Neutrophil (primary cell): ENCODE results near the gene DPH2.

Experiments
- H3K27ac ChIP-seq: fragments of 200-600 bp; sonication (generic); 2 replicates; pipeline ENCODE4 v1.5.1; 2016; ENCODE audit warnings: mild to moderate bottlenecking, moderate library complexity
- H3K27me3 ChIP-seq: fragments of 200-600 bp; sonication (generic); 2 replicates; pipeline ENCODE4 v1.6.0; 2016; ENCODE audit warnings: mild to moderate bottlenecking
- H3K36me3 ChIP-seq: fragments of 200-600 bp; sonication (generic); 2 replicates; pipeline ENCODE4 v1.5.1; 2017
- H3K4me1 ChIP-seq, 2 experiments: fragments of 200-600 bp in 1 of 2; sonication (generic) in 1 of 2; 1 replicate in 1 of 2; 2 replicates in 1 of 2; pipeline versions ENCODE4 v1.5.1 to v1.6.1; 2013 to 2016; ENCODE audit warnings: low read depth in 1 of 2, low read length in 1 of 2, mild to moderate bottlenecking in 1 of 2, moderate library complexity in 1 of 2; ENCODE audit not compliant: control insufficient read depth in 1 of 2, insufficient read depth in 1 of 2
- H3K4me3 ChIP-seq, 2 experiments: fragments of 200-600 bp in 1 of 2; sonication (generic) in 1 of 2; 1 replicate in 1 of 2; 2 replicates in 1 of 2; pipeline ENCODE4 v1.5.1; 2013 to 2016; ENCODE audit warnings: low read depth in 1 of 2, low read length in 1 of 2, mild to moderate bottlenecking in 1 of 2, moderate library complexity in 1 of 2
- H3K9me3 ChIP-seq: fragments of 200-600 bp; sonication (generic); 2 replicates; pipeline ENCODE4 v1.5.1; 2016
- TF ChIP-seq, protein P1 (sequence below): fragments of 200-600 bp; sonication (generic); IDR thresholded peaks from 2 replicates; pipeline ENCODE4 v1.5.1; 2016; ENCODE audit warnings: antibody characterized with exemption

Gene DPH2

DNA sequence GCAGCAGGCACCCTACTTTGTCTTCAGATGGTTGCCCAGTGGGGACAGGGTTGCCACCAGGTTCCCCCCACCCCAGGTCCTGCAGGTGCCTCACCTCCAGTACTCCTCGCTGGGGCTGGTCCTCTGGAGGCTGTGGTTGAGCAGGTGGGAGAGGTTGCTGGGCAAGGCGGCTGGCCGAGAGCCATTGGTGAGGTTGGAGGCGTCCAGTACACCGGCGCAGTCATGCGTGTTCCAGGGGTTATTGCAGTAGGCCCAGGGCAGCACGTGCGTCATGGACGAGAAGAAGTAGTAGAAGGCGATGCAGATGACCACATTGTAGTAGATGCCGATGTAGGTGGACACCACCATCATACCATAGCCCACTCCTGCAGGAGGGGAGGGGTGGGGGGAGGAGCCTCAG is 38.4 kb downstream of the DPH2 start:
- TF ChIP-seq, protein P1, sequence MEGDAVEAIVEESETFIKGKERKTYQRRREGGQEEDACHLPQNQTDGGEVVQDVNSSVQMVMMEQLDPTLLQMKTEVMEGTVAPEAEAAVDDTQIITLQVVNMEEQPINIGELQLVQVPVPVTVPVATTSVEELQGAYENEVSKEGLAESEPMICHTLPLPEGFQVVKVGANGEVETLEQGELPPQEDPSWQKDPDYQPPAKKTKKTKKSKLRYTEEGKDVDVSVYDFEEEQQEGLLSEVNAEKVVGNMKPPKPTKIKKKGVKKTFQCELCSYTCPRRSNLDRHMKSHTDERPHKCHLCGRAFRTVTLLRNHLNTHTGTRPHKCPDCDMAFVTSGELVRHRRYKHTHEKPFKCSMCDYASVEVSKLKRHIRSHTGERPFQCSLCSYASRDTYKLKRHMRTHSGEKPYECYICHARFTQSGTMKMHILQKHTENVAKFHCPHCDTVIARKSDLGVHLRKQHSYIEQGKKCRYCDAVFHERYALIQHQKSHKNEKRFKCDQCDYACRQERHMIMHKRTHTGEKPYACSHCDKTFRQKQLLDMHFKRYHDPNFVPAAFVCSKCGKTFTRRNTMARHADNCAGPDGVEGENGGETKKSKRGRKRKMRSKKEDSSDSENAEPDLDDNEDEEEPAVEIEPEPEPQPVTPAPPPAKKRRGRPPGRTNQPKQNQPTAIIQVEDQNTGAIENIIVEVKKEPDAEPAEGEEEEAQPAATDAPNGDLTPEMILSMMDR = no peak
- no peak overlapping the region for H3K4me3 ChIP-seq
- H3K9me3 ChIP-seq = no peaks in the 10 kb centered on the region
- peaks cover 2% of the 10 kb centered on the region for H3K27me3 ChIP-seq
- H3K4me1 ChIP-seq = no peaks in the 10 kb centered on the region
- no peak overlapping the region for H3K27ac ChIP-seq
- H3K36me3 ChIP-seq = no peaks in the 10 kb centered on the region

DNA sequence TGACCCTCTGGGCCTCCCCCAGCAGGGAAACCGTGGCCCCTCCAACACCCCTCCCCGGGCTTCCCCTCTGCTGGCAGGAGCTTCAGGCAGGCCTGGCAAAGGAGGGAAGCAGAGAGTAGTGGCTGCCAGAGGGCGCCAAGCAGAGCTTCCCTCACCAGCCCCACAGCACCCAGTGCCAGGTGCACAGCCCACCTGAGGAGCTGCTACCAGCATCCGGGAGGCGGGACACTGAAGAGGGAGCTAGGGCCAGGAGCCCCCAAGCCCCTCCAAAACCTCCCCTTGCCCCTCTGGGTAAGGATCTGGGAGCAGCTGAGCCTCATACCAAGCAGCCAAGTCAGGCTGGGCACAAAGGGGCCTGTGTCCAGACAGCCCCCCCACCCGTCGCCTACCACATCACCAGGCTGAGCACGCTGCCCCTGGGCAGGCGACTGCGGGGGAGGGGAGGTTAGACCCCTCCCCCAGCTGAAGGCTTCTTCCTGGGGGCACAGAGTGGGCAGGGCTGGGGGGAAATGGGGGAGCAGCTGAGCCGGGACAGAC is 41.2 kb downstream of the DPH2 start:
- H3K9me3 ChIP-seq = no peaks in the 10 kb centered on the region
- H3K27ac ChIP-seq = no peak overlapping the region
- TF ChIP-seq, protein P1 = no peak
- no peaks in the 10 kb centered on the region for H3K36me3 ChIP-seq
- H3K27me3 ChIP-seq = peaks cover 7% of the 10 kb centered on the region
- no peaks in the 10 kb centered on the region for H3K4me1 ChIP-seq
- no peak overlapping the region for H3K4me3 ChIP-seq

- H3K27me3 ChIP-seq = peaks cover 7% of the 10 kb centered on the region
- no peak overlapping the region for H3K4me3 ChIP-seq
- H3K36me3 ChIP-seq = no peaks in the 10 kb centered on the region
- TF ChIP-seq, protein P1 = no peak
- H3K27ac ChIP-seq = no peak overlapping the region
- no peaks in the 10 kb centered on the region for H3K9me3 ChIP-seq
- no peaks in the 10 kb centered on the region for H3K4me1 ChIP-seq
These were observed 42.6 kb downstream of the DPH2 start for GRCh38 chr1:44012404-44012803.

DNA sequence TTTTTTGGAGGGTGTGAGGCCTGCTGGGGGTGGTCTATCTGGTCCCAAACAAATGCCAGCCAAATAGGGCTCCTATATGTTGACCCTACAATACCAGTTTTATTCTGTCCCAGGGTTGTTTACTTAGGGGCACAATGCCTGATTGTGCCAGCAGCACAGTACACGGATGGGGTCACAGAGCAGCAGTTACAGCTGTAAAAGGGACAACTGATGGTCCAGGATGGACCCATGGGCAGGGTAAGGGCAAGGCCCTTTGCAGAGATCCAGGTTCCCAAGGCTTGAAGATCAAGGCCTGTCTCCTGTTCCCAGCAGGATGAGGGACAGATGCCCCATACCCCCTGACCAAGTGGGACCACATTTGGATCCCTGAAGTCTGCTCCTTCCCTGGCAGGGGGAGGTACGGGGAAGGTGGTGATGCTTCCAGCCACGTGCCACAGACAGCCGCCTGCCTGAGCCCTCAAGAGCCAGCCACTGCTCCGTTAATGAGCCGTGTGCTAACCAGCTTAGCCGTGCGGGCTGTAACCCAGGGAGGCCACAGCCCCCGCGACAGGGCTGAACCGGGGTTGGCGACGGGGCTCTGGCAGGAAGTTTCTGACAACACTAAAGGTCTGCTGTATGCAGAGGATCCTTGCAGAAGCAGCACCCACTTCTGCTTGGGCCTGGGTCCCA is 43.3 kb downstream of the DPH2 start:
- Histone ChIP-seq H3K4me1 (no peaks in the 10 kb centered on the region), H3K27me3 (peaks cover 7% of the 10 kb centered on the region), H3K27ac (no peak overlapping the region), H3K36me3 (no peaks in the 10 kb centered on the region), H3K9me3 (no peaks in the 10 kb centered on the region), H3K4me3 (no peak overlapping the region)
- TF ChIP-seq, protein P1 = no peak

DNA sequence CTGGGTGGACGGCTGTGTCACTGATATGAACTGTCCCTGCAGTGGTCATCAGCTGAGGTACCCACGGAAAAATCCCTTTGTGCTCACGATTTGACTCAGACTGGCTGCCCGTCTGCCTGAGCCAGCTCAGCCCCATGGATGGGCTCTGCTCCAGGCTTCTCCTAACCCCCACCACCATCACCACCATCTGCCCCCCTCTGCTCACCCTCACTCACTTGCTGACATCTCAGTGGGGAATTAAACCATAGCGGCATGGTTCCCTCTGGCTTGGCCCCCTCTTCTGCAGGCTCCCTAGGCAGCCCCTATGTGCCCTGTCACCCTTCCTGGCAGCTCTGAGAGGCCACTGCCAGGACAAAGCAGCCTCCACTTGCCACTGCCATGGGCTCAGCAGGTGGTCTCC is 44.1 kb downstream of the DPH2 start:
- Histone ChIP-seq H3K27me3 (peaks cover 7% of the 10 kb centered on the region), H3K4me3 (no peak overlapping the region), H3K9me3 (no peaks in the 10 kb centered on the region), H3K36me3 (no peaks in the 10 kb centered on the region), H3K27ac (no peak overlapping the region), H3K4me1 (no peaks in the 10 kb centered on the region)
- TF ChIP-seq, protein P1 = no peak
